Measurements from ENCODE around the gene RXRG.

RXRG gene

GRCh38 chr1:165371588-165372225 is 73.2 kb downstream of the RXRG start:
- no peak for DNase-seq

DNA sequence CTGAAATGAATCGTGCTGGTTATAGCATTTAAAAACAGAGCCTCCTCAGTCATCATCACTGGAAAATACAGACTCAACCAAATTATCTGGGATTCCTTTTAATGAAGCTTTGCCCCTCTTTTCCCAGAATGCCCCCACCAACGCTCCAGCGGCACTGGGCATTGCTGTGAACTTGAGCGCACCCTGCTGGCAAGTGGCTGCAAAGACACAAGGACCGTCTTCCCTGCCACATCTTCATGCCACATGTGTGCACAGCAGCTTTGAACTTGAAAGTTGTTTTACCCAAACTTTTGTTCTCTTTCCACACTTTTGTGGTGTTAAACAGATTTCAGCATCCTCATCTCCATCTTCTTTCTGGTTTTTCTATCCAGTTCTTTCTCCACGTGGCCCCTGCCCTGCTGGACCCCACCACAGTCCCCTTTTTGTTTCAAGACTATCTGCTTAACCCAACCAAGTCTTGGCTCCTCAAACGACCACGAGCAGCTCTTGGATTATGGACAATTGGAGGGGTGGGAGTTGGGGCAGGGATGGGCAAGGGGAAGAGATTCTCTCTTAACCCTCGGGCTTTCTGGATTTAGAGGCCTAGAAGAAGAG is 75.6 kb downstream of the RXRG start:
- DNase-seq, result peak in 37 of 51 donors; percentile 7 to 74 (median 41)

GRCh38 chr1:165367375-165367993 is 77.4 kb downstream of the RXRG start:
- DNase-seq, result peak in 46 of 51 donors; percentile 5 to 84 (median 42)

GRCh38 chr1:165365341-165365740 is 79.6 kb downstream of the RXRG start:
- no peak for DNase-seq

- no peak for DNase-seq
These were observed 80.3 kb downstream of the RXRG start for GRCh38 chr1:165364568-165365133.

DNA sequence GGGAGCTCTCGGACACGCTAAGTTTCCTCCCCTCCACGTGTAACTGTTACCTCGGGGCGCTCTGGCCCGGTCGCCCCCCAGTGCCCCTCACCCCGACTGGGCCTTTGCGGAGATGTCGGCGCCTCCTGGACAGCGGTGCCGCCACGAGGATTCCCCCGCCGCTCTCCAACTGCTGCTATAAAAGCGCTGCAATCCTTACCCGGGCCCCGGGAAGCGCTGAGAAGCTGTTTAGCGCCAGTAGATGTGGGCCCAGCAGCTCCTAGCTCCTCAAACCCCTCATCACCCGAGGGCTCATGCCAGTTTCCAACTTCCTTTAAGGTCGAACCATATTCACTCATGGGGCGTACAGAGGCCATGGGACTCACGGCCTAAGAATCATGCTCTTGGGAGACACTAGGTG is 88.0 kb downstream of the RXRG start:
- no peak for DNase-seq

DNA sequence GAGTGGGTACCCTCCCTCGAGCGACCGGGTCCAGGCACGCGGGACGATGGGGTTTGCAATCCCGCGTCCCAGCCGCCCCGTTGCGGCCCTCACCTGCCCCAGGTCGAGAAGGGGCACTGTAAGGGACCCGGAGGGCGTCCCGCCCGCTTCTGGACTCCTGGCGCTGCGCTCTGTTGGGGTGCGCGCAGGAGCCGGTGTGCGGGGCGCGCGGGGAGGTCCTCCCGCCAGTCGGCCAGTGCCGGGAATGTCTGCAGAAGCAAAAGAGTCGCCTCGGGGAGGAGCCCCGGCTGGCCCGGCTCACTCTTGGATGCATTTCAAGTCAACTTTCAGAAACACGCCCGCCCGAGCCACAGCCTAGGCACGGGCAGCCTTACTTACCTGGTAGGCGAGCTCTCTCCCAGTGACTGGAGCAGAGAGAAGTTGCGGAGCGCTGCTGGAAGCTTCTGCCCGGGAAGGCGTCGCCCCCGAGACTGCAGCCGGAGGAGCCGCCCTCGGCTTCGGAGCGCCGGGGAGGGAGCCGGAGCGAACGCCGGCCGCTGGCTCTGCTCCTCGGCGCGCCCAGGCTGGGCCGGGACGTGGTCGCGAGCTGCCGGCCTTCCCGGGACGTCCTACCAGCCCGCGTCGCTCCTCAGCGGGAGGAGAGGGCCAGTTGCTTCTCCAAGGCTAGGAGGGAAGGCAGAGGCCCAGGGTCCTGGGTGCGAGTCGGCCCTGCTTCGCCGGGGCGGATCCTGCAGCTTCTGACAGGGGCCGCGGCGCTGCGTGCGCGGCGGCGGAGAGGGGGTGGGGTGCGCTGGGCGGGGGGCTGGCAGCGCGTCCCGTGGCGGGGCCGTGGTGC is 88.7 kb downstream of the RXRG start, which contains the start of gene LMX1A:
TSS of gene LMX1A (minus strand) at position 739 of the 835 bp plus-strand sequence. CDS start 1,156 bp downstream, outside the sequence.
- no peak for DNase-seq

GRCh38 chr1:165355139-165355976 is 89.6 kb downstream of the RXRG start:
- no peak for DNase-seq

DNA sequence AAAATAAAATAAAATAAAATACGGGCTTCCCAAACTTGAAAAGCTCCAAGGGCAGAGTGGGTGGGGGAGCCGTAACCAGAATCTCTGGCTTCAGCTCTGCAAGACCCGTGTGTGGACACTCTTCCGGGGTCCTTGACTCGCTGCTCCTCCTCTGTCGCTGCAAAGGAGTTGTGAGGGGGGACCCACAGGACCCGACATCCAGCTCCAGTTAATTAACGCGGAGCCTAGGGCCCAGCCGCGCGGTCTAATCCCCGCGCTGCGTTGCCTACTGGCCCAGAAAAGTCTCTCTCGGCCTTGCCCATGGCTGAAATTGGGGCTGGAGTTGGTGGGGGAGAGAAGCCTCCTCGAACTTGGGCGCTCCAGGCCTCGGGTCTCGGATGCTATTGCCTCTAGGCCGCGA is 90.2 kb downstream of the RXRG start:
- no peak for DNase-seq

DNA sequence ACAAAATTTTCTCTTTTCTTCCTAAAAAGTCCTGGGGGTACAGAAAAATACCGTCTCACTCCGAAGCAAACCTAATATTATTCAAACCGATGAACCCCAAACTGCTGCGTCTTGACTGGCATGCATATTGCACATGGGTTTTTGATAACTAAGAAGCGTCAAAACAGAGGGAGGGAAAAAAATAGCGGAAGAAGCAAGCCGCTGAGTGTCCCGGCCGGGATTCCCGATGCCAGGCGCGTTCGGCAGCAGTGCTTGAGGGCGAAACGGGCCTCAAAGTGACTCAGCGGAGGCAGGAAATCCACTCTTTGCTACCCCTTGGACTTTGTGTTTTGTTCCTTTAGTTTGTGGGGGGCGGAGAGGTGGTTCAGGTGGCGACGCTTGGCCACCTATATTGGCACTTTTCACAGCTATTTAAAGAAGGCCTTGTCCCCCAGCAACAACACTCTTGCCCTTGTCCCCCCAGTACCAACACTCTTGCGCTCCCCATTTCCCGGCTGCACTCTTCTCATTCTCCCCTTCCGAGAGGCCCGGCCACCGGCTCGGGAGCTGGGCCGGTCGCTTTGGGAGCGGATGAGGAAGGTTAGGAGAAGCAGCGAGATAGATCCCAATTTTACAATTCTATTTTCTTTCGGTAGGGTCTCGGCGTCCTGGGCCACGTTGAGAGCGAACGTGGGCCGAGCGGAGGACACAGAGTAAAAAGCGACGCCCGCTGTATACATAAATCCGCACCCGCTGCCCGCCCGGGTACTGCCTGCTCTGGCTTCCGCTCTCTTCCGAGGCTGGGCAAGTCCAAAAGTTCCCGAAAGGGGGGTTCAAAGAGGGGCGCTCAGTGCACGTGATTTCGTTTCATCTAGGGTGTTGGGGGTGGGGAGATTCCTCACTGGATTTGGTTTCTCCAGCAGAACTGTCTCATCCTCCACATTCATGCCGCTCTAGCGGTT is 90.9 kb downstream of the RXRG start:
- DNase-seq, result no peak

DNA sequence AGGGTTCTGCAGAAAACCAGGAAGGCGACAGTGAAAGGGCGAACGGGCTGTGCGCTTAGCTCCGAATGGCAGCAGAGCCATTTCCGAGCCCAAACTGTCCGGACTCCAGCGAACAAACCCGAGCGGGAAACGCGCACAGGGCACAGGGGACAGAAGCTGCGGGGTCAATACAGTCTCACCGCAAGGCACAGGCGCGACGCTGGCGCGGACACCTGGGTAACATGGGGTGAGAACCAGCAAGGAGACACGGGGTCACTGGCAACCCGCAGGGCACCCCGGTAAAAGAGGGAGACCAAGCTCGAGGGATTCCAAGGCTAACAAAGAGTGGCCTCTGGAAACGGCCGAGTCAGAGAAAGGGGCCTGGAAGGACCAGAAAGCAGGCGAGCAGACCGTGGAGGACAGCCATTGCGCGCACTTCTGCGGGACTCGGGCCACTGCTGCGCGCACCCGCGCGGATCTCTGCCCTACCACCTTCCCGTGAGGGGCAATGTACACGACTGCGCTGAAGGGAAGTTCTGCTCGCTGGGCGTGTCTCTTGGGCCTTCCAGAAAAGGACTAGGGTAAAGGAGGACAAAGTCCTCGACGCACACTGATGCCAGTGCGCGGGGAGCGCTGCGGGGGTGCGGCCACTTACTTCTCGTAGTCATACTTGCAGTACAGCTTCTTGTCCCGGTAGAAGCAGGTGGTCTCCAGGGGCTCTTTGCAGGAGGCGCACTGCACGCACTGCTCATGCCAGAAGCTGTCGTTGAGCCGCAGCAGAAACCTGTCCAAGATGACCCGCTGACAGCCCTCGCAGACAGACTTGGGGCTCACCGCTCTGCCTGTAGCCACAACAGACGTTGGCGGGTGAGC is 92.3 kb downstream of the RXRG start:
- no peak for DNase-seq

- DNase-seq, result no peak
These were observed 93.0 kb downstream of the RXRG start for GRCh38 chr1:165351863-165352441.
